ENCODE measurements around the gene ECHDC3. TPM values are rescaled to one million over a fixed set of nuclear protein-coding genes. Genes with fewer than 3 reads are reported as not detected.
A peak's percentile ranks its signal among the peaks of the same experiment; 100 is the strongest.

Gene ECHDC3
- total RNA-seq, 1 experiment from 2014 or later: 8.9 TPM

GRCh38 chr10:11782793-11783557, 40.8 kb downstream of the ECHDC3 start:
- POLR2A ChIA-PET (ENCODE audit: low non-redundant PET): interaction anchor here (0.6 to 0.7 kb wide), 2 partner anchors 78 to 156 kb away, joined by 4 read pairs; no protein-coding TSS in a partner anchor
- CTCF ChIA-PET: interaction anchor here (0.7 to 2.8 kb wide), 8 partner anchors 10 to 203 kb away, joined by 3 to 37 read pairs (median 4); no protein-coding TSS in a partner anchor
- BruUV-seq (replicated peaks): no TSS peak
- TF ChIP-seq EZH2 (IDR thresholded peaks at IDR 0.05; ENCODE audit: borderline replicate concordance, low read depth, low read length, poor library complexity, severe bottlenecking) (no peak), CTCF (conservative IDR thresholded peaks at IDR 0.05; ENCODE audit: low read depth, low read length) (peak; percentile 84)
- Histone ChIP-seq H3K4me3 (ENCODE audit: low read depth, low read length, poor library complexity, severe bottlenecking) (no peak overlapping the region), H3K27ac (ENCODE audit: low read depth, low read length, poor library complexity, severe bottlenecking) (no peak overlapping the region), H3K27me3 (replicated peaks; ENCODE audit: insufficient read depth, low read depth, low read length, poor library complexity) (no peaks in the 10 kb centered on the region), H3K4me1 (ENCODE audit: insufficient read depth, low read length, poor library complexity, severe bottlenecking) (no peaks in the 10 kb centered on the region), H3K36me3 (ENCODE audit: insufficient read depth, low read length, poor library complexity, severe bottlenecking) (no peaks in the 10 kb centered on the region), H3K9me3 (ENCODE audit: low read depth, low read length, poor library complexity, severe bottlenecking) (no peaks in the 10 kb centered on the region)
- intact Hi-C loops (cut with micrococcal nuclease; ENCODE audit: unreplicated experiment): loop anchor here (1.0 kb wide), 1 partner anchor 203 kb away; no protein-coding TSS in a partner anchor
- peak; percentile 87 for DNase-seq (ENCODE audit: low spot score)

GRCh38 chr10:11783558-11783865, 41.3 kb downstream of the ECHDC3 start:
- H3K27me3 ChIP-seq (replicated peaks; ENCODE audit: insufficient read depth, low read depth, low read length, poor library complexity): no peaks in the 10 kb centered on the region
- TF ChIP-seq CTCF (conservative IDR thresholded peaks at IDR 0.05; ENCODE audit: low read depth, low read length) (no peak), EZH2 (IDR thresholded peaks at IDR 0.05; ENCODE audit: borderline replicate concordance, low read depth, low read length, poor library complexity, severe bottlenecking) (no peak)
- H3K27ac ChIP-seq (ENCODE audit: low read depth, low read length, poor library complexity, severe bottlenecking): no peak overlapping the region
- ChIA-PET POLR2A (ENCODE audit: low non-redundant PET) (interaction anchor here (0.6 kb wide), 1 partner anchor 155 kb away, joined by 4 read pairs; no protein-coding TSS in a partner anchor), CTCF (interaction anchor here (0.6 to 2.8 kb wide), 9 partner anchors 10 to 207 kb away, joined by 3 to 37 read pairs (median 4); no protein-coding TSS in a partner anchor)
- DNase-seq (ENCODE audit: low spot score): no peak
- no peaks in the 10 kb centered on the region for H3K9me3 ChIP-seq (ENCODE audit: low read depth, low read length, poor library complexity, severe bottlenecking)
- H3K36me3 ChIP-seq (ENCODE audit: insufficient read depth, low read length, poor library complexity, severe bottlenecking): no peaks in the 10 kb centered on the region
- intact Hi-C loops (cut with micrococcal nuclease; ENCODE audit: unreplicated experiment): no loop called here
- H3K4me3 ChIP-seq (ENCODE audit: low read depth, low read length, poor library complexity, severe bottlenecking): no peak overlapping the region
- no TSS peak for BruUV-seq (replicated peaks)
- peaks cover 1% of the 10 kb centered on the region for H3K4me1 ChIP-seq (ENCODE audit: insufficient read depth, low read length, poor library complexity, severe bottlenecking)

DNA sequence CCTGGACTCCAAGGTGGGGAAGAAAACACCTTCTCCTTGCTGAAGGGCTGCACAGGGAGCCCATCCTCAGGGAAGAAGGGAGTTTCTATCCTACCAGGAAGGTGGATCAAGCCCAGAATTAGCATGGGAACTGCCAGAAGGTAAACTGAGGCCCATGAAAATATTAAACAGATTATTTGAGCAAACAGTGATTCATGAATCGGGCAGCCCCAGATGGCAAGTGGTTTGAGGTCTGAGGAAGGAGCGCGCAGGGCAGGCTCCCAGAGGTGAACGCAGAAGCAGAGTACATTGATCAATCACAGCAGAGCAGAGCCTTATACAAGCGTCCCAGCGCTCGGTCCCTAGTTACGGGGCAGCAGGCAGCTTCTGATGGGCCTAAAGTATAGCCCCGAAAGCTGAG, 45.2 kb downstream of the ECHDC3 start:
- intact Hi-C loops (cut with micrococcal nuclease; ENCODE audit: unreplicated experiment): loop anchor here (5.0 kb wide), 1 partner anchor 35 kb away; the partner anchor contains the start of gene PROSER2

More for the DNA sequence above, 45.2 kb downstream of the ECHDC3 start:
- H3K27me3 ChIP-seq (replicated peaks; ENCODE audit: insufficient read depth, low read depth, low read length, poor library complexity): no peaks in the 10 kb centered on the region
- no TSS peak for BruUV-seq (replicated peaks)
- H3K36me3 ChIP-seq (ENCODE audit: insufficient read depth, low read length, poor library complexity, severe bottlenecking): no peaks in the 10 kb centered on the region
- H3K9me3 ChIP-seq (ENCODE audit: low read depth, low read length, poor library complexity, severe bottlenecking): no peaks in the 10 kb centered on the region
- no peak for TF ChIP-seq CTCF (conservative IDR thresholded peaks at IDR 0.05; ENCODE audit: low read depth, low read length)
- no peak for TF ChIP-seq EZH2 (IDR thresholded peaks at IDR 0.05; ENCODE audit: borderline replicate concordance, low read depth, low read length, poor library complexity, severe bottlenecking)
- H3K27ac ChIP-seq (ENCODE audit: low read depth, low read length, poor library complexity, severe bottlenecking): no peak overlapping the region
- peaks cover 16% of the 10 kb centered on the region for H3K4me1 ChIP-seq (ENCODE audit: insufficient read depth, low read length, poor library complexity, severe bottlenecking)
- no peak for DNase-seq (ENCODE audit: low spot score)
- CTCF ChIA-PET: no interaction called here
- POLR2A ChIA-PET (ENCODE audit: low non-redundant PET): no interaction called here
- no peak overlapping the region for H3K4me3 ChIP-seq (ENCODE audit: low read depth, low read length, poor library complexity, severe bottlenecking)
